ENCODE data around the gene CDK17. TPM values are rescaled to one million over a fixed set of nuclear protein-coding genes. Genes with fewer than 3 reads are reported as not detected.

CDK17 gene
- total and polyA plus RNA-seq, 2 donors, result 16.7 to 127 TPM

DNA sequence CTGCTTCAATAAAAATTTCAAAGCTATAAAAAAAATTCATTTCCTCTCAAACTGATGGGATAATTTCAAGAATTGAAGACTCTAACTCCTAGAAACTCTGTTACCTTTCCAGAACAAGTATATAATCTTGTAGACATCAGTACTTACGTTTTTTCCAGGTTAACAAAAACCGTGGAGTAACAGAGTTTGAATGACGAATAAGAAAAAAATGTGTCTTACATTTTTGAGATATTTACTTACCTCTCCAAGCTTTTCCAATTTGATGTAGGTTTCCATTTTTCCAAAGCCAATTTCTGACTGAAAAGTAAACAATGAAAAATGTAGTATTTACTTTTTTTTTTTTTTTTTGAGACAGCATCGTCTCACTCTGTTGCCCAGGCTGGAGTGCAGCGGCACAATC is 100.2 kb downstream of the CDK17 start:
- DNase-seq (ENCODE audit: extremely low spot score), result no peak
- no peak overlapping the region for H3K27ac ChIP-seq (ENCODE audit: low read depth)
- H3K4me3 ChIP-seq (ENCODE audit: low read depth, low read length), result no peak overlapping the region
- 98% methylated on average over 5 of the region's 5 CpGs for WGBS
- H3K4me1 ChIP-seq (ENCODE audit: insufficient read depth), result no peaks in the 10 kb centered on the region
- peaks cover 2% of the 10 kb centered on the region for H3K36me3 ChIP-seq (ENCODE audit: insufficient read depth)

DNA sequence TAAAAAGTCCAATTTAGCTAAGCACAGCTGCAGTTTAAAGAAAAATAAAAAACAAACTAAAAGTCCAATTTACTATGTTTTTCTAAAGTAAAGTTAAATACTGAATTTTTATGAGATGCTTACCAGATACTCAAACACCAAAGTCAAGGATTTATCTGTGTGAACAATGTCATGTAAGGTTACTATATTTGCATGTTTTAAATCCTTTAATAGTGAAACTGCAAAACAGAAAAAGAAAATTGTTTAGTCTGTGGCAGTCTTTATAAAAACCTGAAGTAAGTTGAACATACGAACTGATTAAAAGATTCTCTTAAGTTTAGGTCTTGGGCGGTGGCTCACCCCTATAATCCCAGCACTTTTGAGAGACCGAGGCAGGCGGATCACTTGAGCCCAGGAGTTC is 102.7 kb downstream of the CDK17 start:
- no peak for DNase-seq (ENCODE audit: extremely low spot score)
- H3K27ac ChIP-seq (ENCODE audit: low read depth), result no peak overlapping the region
- H3K4me3 ChIP-seq (ENCODE audit: low read depth, low read length), result no peak overlapping the region
- 86% methylated on average over 4 of the region's 4 CpGs for WGBS
- peaks cover 2% of the 10 kb centered on the region for H3K36me3 ChIP-seq (ENCODE audit: insufficient read depth)
- no peaks in the 10 kb centered on the region for H3K4me1 ChIP-seq (ENCODE audit: insufficient read depth)

DNA sequence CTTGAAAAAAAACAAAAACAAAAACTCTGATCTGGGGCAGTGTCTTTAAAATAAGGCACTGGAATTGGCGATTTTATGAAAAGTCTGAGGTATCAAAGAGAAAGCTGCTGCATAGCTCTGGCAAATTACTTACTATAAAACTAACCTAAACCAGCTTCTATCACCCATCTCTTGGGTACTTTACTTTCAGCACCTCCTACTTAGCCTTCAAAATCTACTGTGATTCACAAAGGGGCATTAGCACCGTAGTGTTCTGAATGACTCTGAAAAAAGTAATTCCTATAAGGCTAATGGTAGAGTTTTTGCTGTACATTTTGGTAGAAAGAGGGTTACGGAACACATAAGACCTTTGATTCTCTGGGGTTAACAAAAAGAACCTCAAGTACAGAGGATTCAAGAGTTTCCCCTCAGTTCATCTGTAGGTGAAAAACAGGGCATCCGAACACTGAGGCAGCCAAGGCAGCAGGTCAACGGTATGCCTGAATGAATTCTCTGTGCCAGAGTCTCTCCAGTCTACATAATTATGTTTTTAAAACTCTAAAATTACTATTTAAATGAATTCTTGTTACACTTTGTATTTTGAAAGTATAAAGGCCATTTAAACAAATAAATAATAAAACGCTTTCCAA is 104.6 kb downstream of the CDK17 start:
- DNase-seq (ENCODE audit: extremely low spot score), result no peak
- H3K27ac ChIP-seq (ENCODE audit: low read depth), result no peak overlapping the region
- WGBS, result 91% methylated on average over 6 of the region's 6 CpGs
- H3K4me3 ChIP-seq (ENCODE audit: low read depth, low read length), result no peak overlapping the region
- H3K36me3 ChIP-seq (ENCODE audit: insufficient read depth), result peaks cover 2% of the 10 kb centered on the region
- H3K4me1 ChIP-seq (ENCODE audit: insufficient read depth), result no peaks in the 10 kb centered on the region

DNA sequence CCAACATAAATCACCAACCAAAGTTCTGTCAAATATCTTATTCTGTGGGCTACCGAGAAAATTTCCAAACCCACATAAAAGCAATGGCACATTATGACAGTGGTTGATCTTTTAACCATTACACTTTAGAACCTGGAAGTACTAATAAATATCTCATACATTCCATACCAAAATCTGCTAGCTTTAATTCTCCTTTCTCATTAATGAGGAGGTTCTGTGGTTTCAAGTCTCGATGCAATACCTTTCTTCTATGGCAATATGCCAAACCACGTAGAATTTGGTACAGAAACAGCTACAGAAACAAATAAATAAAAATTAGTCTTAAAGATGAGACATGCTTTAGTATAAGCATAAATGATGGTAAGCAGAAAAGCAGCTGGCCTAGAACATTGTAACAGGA is 105.4 kb downstream of the CDK17 start:
- Histone ChIP-seq H3K27ac (ENCODE audit: low read depth) (no peak overlapping the region), H3K36me3 (ENCODE audit: insufficient read depth) (peaks cover 2% of the 10 kb centered on the region), H3K4me1 (ENCODE audit: insufficient read depth) (no peaks in the 10 kb centered on the region), H3K4me3 (ENCODE audit: low read depth, low read length) (no peak overlapping the region)
- 75% methylated on average over 3 of the region's 3 CpGs for WGBS
- DNase-seq (ENCODE audit: extremely low spot score), result no peak

DNA sequence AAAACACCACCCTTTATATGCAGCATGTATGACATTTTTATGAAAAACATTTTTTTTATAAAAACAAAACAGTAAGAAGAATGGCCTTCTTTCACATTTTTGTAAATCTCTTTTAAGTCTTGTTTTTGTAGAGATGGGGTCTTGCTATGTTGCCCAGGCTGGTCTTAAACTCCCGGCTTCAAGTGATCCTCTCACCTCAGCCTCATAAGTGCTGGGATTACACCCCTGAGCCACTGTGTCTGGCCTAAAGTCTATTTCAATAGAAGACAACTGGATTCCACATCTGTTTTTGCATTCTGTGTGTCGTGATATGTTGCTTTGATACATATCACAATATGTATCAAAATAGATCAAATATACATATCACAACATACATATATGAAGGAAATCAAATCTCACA is 107.1 kb downstream of the CDK17 start:
- WGBS, result 97% methylated on average over 2 of the region's 2 CpGs
- no peak for DNase-seq (ENCODE audit: extremely low spot score)
- Histone ChIP-seq H3K4me1 (ENCODE audit: insufficient read depth) (no peaks in the 10 kb centered on the region), H3K36me3 (ENCODE audit: insufficient read depth) (peaks cover 6% of the 10 kb centered on the region), H3K4me3 (ENCODE audit: low read depth, low read length) (no peak overlapping the region), H3K27ac (ENCODE audit: low read depth) (no peak overlapping the region)

DNA sequence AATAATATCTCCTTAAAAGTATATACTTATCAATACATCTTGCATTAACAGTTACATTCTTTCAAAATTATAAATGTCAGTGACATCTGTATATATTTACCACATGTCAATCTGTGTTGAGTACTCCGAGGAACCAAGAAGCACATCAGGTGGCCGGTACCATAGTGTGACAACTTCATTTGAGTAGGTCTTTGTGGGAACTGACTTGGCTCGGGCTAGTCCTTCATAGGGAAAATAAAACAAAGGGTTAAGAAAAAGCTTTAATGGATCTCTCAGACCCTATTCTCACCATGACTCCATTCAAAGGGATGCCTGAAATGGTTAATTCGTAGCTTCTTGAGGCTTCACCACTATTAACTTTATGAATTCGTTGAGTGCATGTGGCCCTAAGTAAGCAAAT is 111.2 kb downstream of the CDK17 start:
- no peak overlapping the region for H3K27ac ChIP-seq (ENCODE audit: low read depth)
- DNase-seq (ENCODE audit: extremely low spot score), result no peak
- 86% methylated on average over 5 of the region's 5 CpGs for WGBS
- H3K4me3 ChIP-seq (ENCODE audit: low read depth, low read length), result no peak overlapping the region
- no peaks in the 10 kb centered on the region for H3K4me1 ChIP-seq (ENCODE audit: insufficient read depth)
- H3K36me3 ChIP-seq (ENCODE audit: insufficient read depth), result peaks cover 6% of the 10 kb centered on the region

DNA sequence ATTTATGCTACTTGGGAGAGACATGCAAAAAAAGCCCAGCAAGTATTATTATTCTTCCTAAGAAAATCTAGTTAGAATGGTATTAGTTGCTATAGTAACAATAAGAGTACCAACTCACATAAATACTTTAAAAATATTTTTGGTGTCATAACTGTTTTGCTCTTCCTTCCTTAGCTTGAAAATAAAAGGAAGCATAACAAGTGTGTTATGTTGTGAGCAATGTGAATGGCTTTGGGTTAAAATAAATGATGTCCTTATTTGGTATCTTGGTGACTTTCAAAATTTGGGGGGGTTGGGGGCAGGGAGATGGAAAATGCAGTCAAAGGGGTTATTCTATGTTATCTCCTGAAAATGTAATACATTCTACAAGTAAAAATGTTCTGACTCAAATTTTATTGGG is 115.1 kb downstream of the CDK17 start:
- DNase-seq (ENCODE audit: extremely low spot score), result no peak
- H3K4me3 ChIP-seq (ENCODE audit: low read depth, low read length), result no peak overlapping the region
- H3K4me1 ChIP-seq (ENCODE audit: insufficient read depth), result no peaks in the 10 kb centered on the region
- H3K27ac ChIP-seq (ENCODE audit: low read depth), result no peak overlapping the region
- peaks cover 6% of the 10 kb centered on the region for H3K36me3 ChIP-seq (ENCODE audit: insufficient read depth)

DNA sequence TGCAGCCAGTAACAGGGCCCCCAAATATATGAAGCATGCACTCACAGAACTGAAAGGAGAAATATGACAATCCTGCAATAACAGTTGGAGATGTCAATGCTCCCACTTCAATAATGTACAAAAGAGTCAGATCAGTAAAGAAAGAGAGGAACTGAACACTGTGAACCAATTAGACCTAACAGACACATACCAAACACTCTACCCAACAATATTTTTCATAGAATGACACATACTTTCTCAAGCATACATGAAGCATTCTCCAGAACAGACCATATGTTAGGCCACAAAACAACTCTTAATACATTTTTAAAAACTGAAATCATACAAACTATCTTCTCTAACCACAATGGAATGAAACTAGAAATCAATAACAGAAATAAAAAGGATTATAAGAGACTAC is 125.9 kb downstream of the CDK17 start:
- no peak overlapping the region for H3K27ac ChIP-seq (ENCODE audit: low read depth)
- H3K4me1 ChIP-seq (ENCODE audit: insufficient read depth), result no peaks in the 10 kb centered on the region
- H3K36me3 ChIP-seq (ENCODE audit: insufficient read depth), result peaks cover 5% of the 10 kb centered on the region
- DNase-seq (ENCODE audit: extremely low spot score), result no peak
- H3K4me3 ChIP-seq (ENCODE audit: low read depth, low read length), result no peak overlapping the region

DNA sequence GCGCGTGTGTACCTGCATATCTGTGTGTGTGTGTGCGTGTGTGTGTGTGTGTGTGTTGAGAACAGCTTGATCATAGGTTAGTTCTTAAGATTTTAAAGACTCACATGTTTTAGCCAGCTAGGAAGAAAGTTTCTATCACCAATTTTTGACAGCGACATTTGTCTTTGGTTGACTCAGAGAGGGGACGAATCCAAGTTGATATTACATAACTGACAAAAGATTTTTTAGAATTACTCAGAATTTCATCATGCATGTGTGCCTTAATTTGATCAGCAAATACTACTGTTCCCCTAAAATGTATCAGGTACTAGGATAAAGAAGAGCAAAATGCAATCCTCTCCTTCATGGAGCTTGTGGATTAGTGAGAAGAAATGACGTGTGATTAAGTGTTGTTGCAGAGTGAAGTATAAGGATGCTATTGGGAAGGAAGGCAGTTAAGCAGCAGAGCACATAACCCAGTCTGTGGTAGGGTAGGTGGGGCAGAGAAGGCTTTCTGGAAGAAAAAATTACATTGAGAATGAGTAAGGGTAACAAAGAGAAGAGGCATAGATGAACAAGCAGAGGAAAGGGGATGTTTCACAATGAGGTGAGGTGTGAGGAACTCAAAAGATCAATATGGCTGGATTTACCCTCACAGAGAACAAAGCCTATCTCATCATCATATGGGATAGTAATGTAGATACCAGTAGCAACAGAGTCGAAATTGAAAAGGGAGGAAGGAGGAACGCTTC is 128.6 kb downstream of the CDK17 start:
- Histone ChIP-seq H3K4me1 (ENCODE audit: insufficient read depth) (no peaks in the 10 kb centered on the region), H3K36me3 (ENCODE audit: insufficient read depth) (peaks cover 4% of the 10 kb centered on the region), H3K27ac (ENCODE audit: low read depth) (no peak overlapping the region), H3K4me3 (ENCODE audit: low read depth, low read length) (no peak overlapping the region)
- DNase-seq (ENCODE audit: extremely low spot score), result no peak
- WGBS, result 91% methylated on average over 8 of the region's 8 CpGs

DNA sequence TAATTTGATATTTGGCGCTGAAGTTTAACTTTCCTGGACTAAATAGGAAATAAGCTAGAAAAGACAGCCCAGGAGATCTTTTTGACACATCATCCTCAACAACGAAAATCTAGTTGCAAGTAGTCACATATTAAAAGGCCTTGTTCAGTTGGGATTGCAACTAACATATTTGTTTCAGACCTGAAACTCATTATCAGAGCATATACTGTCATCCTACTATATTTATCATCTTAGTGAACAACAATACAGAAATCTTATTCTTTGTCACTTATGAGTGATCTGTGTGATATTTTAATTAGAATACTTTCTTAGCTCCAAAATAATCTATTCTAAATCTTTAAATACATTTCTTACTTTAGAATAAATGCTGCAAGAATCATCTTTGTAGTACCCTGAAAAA is 134.0 kb downstream of the CDK17 start:
- peaks cover 4% of the 10 kb centered on the region for H3K36me3 ChIP-seq (ENCODE audit: insufficient read depth)
- WGBS, result 89% methylated on average over 2 of the region's 2 CpGs
- H3K4me3 ChIP-seq (ENCODE audit: low read depth, low read length), result no peak overlapping the region
- H3K4me1 ChIP-seq (ENCODE audit: insufficient read depth), result no peaks in the 10 kb centered on the region
- DNase-seq (ENCODE audit: extremely low spot score), result no peak
- no peak overlapping the region for H3K27ac ChIP-seq (ENCODE audit: low read depth)

DNA sequence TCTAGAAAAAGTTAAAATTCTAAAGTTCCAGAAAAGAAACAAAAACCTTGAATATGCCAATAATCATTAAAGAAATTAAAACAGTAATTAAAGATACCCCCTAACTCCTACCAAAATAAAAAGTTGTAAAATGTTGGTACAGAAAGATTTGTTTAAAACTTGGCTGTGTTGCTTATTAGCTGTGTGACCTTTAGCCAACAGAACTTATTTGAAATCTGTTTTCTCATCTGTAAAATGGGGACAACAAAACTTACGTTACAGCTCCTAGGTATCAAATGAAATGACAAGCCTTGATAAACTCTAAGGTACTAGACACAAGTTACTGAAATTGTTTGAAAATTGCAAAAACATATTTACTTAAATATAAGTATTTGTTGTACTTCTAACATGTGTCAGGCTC is 134.4 kb downstream of the CDK17 start:
- Histone ChIP-seq H3K36me3 (ENCODE audit: insufficient read depth) (peaks cover 4% of the 10 kb centered on the region), H3K4me3 (ENCODE audit: low read depth, low read length) (no peak overlapping the region), H3K4me1 (ENCODE audit: insufficient read depth) (no peaks in the 10 kb centered on the region), H3K27ac (ENCODE audit: low read depth) (no peak overlapping the region)
- WGBS, result 94% methylated on average over 1 of the region's 1 CpG
- no peak for DNase-seq (ENCODE audit: extremely low spot score)

DNA sequence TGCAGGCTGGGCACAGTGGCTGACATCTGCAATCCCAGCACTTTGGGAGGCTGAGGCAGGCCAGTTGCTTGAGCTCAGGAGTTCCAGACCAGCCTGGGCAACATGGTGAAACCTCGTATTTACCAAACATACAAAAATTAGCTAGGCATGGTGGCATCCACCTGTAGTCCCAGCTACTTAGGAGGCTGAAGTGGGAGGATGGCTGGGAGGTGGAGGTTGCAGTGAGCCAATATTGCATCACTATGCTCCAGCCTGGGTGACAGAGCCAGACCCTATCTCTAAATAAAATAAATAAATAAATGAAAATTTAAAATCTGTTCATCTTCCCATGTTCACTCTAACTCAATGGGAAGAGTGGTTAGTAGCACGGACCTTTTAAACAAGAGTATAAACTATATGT is 134.8 kb downstream of the CDK17 start:
- no peak overlapping the region for H3K27ac ChIP-seq (ENCODE audit: low read depth)
- no peaks in the 10 kb centered on the region for H3K4me1 ChIP-seq (ENCODE audit: insufficient read depth)
- DNase-seq (ENCODE audit: extremely low spot score), result no peak
- H3K36me3 ChIP-seq (ENCODE audit: insufficient read depth), result peaks cover 2% of the 10 kb centered on the region
- WGBS, result 96% methylated on average over 2 of the region's 2 CpGs
- no peak overlapping the region for H3K4me3 ChIP-seq (ENCODE audit: low read depth, low read length)

DNA sequence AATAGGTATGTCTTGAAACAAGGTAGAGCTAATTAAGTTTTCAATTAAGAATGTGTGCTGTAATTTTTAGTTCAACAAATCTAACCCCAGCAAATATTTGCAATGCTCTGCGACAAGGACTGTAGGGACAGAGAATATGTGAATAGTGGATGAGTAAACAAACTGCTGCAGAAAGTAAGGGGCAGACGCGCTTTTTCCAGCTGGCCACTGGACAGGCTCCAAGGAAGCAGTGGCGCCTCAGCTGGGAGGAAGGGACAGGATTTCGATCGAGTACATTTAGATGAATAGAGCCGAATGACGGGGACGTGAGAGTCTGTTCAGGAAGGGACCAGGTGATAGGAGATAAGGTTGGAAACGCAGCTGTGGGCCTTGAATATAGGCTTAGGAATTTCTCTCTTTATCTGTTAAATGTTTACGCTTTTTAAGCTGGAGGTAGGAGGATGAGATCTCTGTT is 136.8 kb downstream of the CDK17 start:
- Histone ChIP-seq H3K27ac (ENCODE audit: low read depth) (no peak overlapping the region), H3K4me3 (ENCODE audit: low read depth, low read length) (no peak overlapping the region), H3K4me1 (ENCODE audit: insufficient read depth) (no peaks in the 10 kb centered on the region), H3K36me3 (ENCODE audit: insufficient read depth) (peaks cover 2% of the 10 kb centered on the region)
- no peak for DNase-seq (ENCODE audit: extremely low spot score)
- 55% methylated on average over 11 of the region's 11 CpGs for WGBS

DNA sequence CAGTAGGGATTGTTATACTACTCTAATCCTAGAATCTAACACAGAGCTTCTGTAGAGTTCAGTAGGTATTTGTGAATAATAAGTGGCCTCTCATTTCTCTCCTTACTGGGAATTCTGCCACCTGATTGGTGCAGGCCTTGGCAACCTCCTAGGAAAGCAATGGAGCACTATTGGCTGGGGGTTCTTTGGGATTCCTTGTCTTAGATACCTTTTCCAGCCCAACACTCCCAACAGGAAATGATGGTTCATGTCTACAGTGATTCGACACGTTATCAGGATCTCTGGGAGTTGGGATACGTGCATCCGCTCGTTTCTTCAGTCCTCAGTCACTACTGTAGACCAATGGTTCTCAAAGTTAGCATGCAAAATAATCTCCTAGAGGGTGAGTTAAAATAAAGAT is 138.7 kb downstream of the CDK17 start:
- no peak overlapping the region for H3K4me3 ChIP-seq (ENCODE audit: low read depth, low read length)
- H3K27ac ChIP-seq (ENCODE audit: low read depth), result no peak overlapping the region
- H3K36me3 ChIP-seq (ENCODE audit: insufficient read depth), result peaks cover 2% of the 10 kb centered on the region
- DNase-seq (ENCODE audit: extremely low spot score), result no peak
- WGBS, result 92% methylated on average over 5 of the region's 5 CpGs
- H3K4me1 ChIP-seq (ENCODE audit: insufficient read depth), result no peaks in the 10 kb centered on the region
